K562 (cell line): ENCODE results near the gene TOM1L2. TPM values are rescaled to one million over a fixed set of nuclear protein-coding genes. Genes with fewer than 3 reads are reported as not detected.

Experiments
- ATAC-seq: fragments of 200-7000 bp; cut with Tn5 transposase; 3 replicates; pipeline ENCODE4 v1.9.1; 2020; ENCODE audit warnings: moderate library complexity
- BruUV-seq: library from RNA; stranded (reverse); fragments of 400-500 nt; replicated peaks from 2 replicates; lab custom pipeline; 2021; lab: Mats Ljungman, UMichigan
- CTCF ChIA-PET: fragments of 300-600 bp; formaldehyde crosslinking; extraction: SDS; loops from one replicate; lab custom pipeline; 2021; ENCODE audit warnings: low intra/inter-chr PET ratio; lab: Yijun Ruan, JAX
- POLR2A ChIA-PET: fragments of 300-600, 350-650 bp; sonication (Branson Sonifier 250); formaldehyde crosslinking; extraction: SDS; loops from one replicate; lab custom pipeline; 2021; ENCODE audit warnings: antibody characterized with exemption, inconsistent platforms; lab: Yijun Ruan, JAX
- DNase-seq, 4 experiments: peaks; one replicate each; pipeline versions ENCODE4 v3.0.0 to v3.0.0-alpha.2; 2011 to 2018; ENCODE audit warnings: low spot score in 3 of 4, mixed read lengths in 3 of 4; ENCODE audit errors: extremely low read depth in 1 of 4
- FAIRE-seq: peaks from 2 replicates; lab custom pipeline; 2011; peaks lifted over from hg19 to GRCh38; lab: Jason Lieb, UNC
- H2AFZ ChIP-seq: 2 replicates; pipeline ENCODE4 v1.6.0; 2011; ENCODE audit warnings: low read depth, low read length, control low read depth, inconsistent platforms
- H3K27ac ChIP-seq: fragments of 200-600 bp; 3 replicates; pipeline ENCODE4 v1.8.0; 2011; ENCODE audit warnings: low read depth, mild to moderate bottlenecking, control low read depth, inconsistent platforms, low read length, moderate library complexity, mixed read lengths; ENCODE audit errors: extremely low read depth
- H3K27me3 ChIP-seq, 2 experiments: fragments of 300-600 bp in 1 of 2; 2 replicates in 1 of 2; 3 replicates in 1 of 2; pipeline versions ENCODE4 v1.6.0 to v1.8.0; 2011; ENCODE audit warnings: inconsistent platforms in 2 of 2, low read length in 2 of 2, mild to moderate bottlenecking in 1 of 2, mixed read lengths in 1 of 2, moderate library complexity in 1 of 2; ENCODE audit not compliant: control insufficient read depth in 2 of 2, insufficient read depth in 2 of 2
- H3K36me3 ChIP-seq: fragments of 300-600 bp; 3 replicates; pipeline ENCODE4 v1.8.0; 2011; ENCODE audit warnings: mild to moderate bottlenecking, low read length, inconsistent platforms; ENCODE audit not compliant: control insufficient read depth, insufficient read depth
- H3K4me1 ChIP-seq, 2 experiments: fragments of 200-600 bp in 1 of 2; replicated peaks in 1 of 2; 2 replicates in 1 of 2; 3 replicates in 1 of 2; pipeline versions ENCODE4 v1.5.1 to v1.8.0; 2011; ENCODE audit warnings: inconsistent platforms in 2 of 2, low read length in 2 of 2, mild to moderate bottlenecking in 1 of 2, mixed read lengths in 1 of 2, moderate library complexity in 1 of 2; ENCODE audit not compliant: control insufficient read depth in 2 of 2, insufficient read depth in 2 of 2
- H3K4me2 ChIP-seq: 2 replicates; pipeline ENCODE4 v1.6.1; 2011; ENCODE audit warnings: low read length, control low read depth, inconsistent platforms, mixed read lengths; ENCODE audit not compliant: insufficient read depth
- H3K4me3 ChIP-seq: fragments of 200-600 bp; sonication (generic), shearing (Covaris generic); 2 replicates; pipeline ENCODE4 v1.5.1; 2016; ENCODE audit warnings: control low read depth, inconsistent platforms
- H3K79me2 ChIP-seq: fragments of 200-600 bp; 3 replicates; pipeline ENCODE4 v1.8.0; 2011; ENCODE audit warnings: low read length, inconsistent platforms; ENCODE audit not compliant: control insufficient read depth, insufficient read depth
- H3K9ac ChIP-seq, 2 experiments: 2 replicates each; pipeline versions ENCODE4 v1.6.0 to v1.6.1; 2011; ENCODE audit warnings: low read depth in 2 of 2, low read length in 2 of 2, control low read depth in 1 of 2, inconsistent platforms in 1 of 2, mild to moderate bottlenecking in 1 of 2, mixed read lengths in 1 of 2; ENCODE audit not compliant: insufficient read depth in 1 of 2
- H3K9me1 ChIP-seq: one replicate; pipeline ENCODE4 v1.6.0; 2011; ENCODE audit warnings: inconsistent platforms, mild to moderate bottlenecking, low read length, moderate library complexity; ENCODE audit not compliant: control insufficient read depth, insufficient read depth
- H3K9me3 ChIP-seq: replicated peaks from 2 replicates; pipeline ENCODE4 v1.5.1; 2011; ENCODE audit warnings: low read depth, low read length, inconsistent platforms; ENCODE audit not compliant: control insufficient read depth, insufficient read depth
- H4K20me1 ChIP-seq: replicated peaks from 2 replicates; pipeline ENCODE4 v1.6.1; 2011; ENCODE audit warnings: low read length, inconsistent platforms, mixed read lengths; ENCODE audit not compliant: control insufficient read depth, insufficient read depth
- ARID2 ChIP-seq: fragments of 450-650 bp; IDR thresholded peaks from 2 replicates; pipeline ENCODE4 v1.6.1; 2017; ENCODE audit warnings: antibody characterized with exemption, mild to moderate bottlenecking
- BRCA1 ChIP-seq, 2 experiments: fragments of 450-650 bp in 1 of 2; sonication (generic) in 1 of 2; formaldehyde crosslinking in 1 of 2; IDR thresholded peaks; 2 replicates each; pipeline versions ENCODE4 v1.5.0 to v1.6.1; 2017 to 2020; ENCODE audit warnings: mild to moderate bottlenecking in 1 of 2, missing genetic modification reagents in 1 of 2
- C11orf30 ChIP-seq: fragments of 450-650 bp; IDR thresholded peaks from 2 replicates; pipeline ENCODE4 v1.6.1; 2016; ENCODE audit warnings: low read depth, mild to moderate bottlenecking
- CHCHD3 ChIP-seq: fragments of 250-450 bp; sonication (Bioruptor Pico); IDR thresholded peaks from 2 replicates; pipeline ENCODE4 v2.1.2; 2022; ENCODE audit warnings: mild to moderate bottlenecking
- HLTF ChIP-seq: fragments of 450-650 bp; IDR thresholded peaks from 2 replicates; pipeline ENCODE4 v1.6.1; 2016
- NFRKB ChIP-seq: fragments of 450-650 bp; IDR thresholded peaks from 2 replicates; pipeline ENCODE4 v1.6.1; 2016; ENCODE audit warnings: low read depth
- OTX1 ChIP-seq: fragments of 450-650 bp; formaldehyde crosslinking; IDR thresholded peaks from 2 replicates; pipeline ENCODE4 v1.4.0; 2022; ENCODE audit warnings: mild to moderate bottlenecking
- PKNOX1 ChIP-seq: fragments of 450-650 bp; IDR thresholded peaks from 2 replicates; pipeline ENCODE4 v1.6.1; 2016
- PYGO2 ChIP-seq: fragments of 450-650 bp; IDR thresholded peaks from 2 replicates; pipeline ENCODE4 v1.6.1; 2016; ENCODE audit warnings: mild to moderate bottlenecking, missing genetic modification characterization, moderate library complexity, missing compliant biosample characterization
- RBFOX2 ChIP-seq: fragments of 200-400 bp; formaldehyde crosslinking; IDR thresholded peaks from 2 replicates; pipeline ENCODE4 v1.6.1; 2017; ENCODE audit warnings: low read depth, mild to moderate bottlenecking, low read length, moderate library complexity
- RFX1 ChIP-seq: fragments of 450-650 bp; IDR thresholded peaks from 2 replicates; pipeline ENCODE4 v1.6.1; 2016; ENCODE audit warnings: mild to moderate bottlenecking, moderate library complexity
- SMARCA4 ChIP-seq: fragments of 450-650 bp; IDR thresholded peaks from 2 replicates; pipeline ENCODE4 v1.6.1; 2016
- SREBF1 ChIP-seq: fragments of 150-350 bp; IDR thresholded peaks from 2 replicates; pipeline ENCODE4 v1.6.1; 2014; ENCODE audit warnings: antibody characterized with exemption, low read depth, low read length, borderline replicate concordance
- TCF3 ChIP-seq: sonication (generic); formaldehyde crosslinking; IDR thresholded peaks from 2 replicates; pipeline ENCODE4 v1.4.0; 2020; ENCODE audit warnings: mild to moderate bottlenecking, missing genetic modification reagents
- TRIM24 ChIP-seq, 2 experiments: fragments of 450-650 bp; IDR thresholded peaks; 2 replicates each; pipeline ENCODE4 v1.6.1; 2016
- ZNF133 ChIP-seq: fragments of 250-450 bp; sonication (Bioruptor Pico); IDR thresholded peaks from 2 replicates; pipeline ENCODE4 v1.4.0; 2020; ENCODE audit warnings: mild to moderate bottlenecking
- ZNF316 ChIP-seq: fragments of 450-650 bp; IDR thresholded peaks from 2 replicates; pipeline ENCODE4 v1.6.1; 2016
- ZNF518B ChIP-seq: fragments of 250-450 bp; sonication (Bioruptor Pico); IDR thresholded peaks from 2 replicates; pipeline ENCODE4 v1.5.0; 2021; ENCODE audit warnings: mild to moderate bottlenecking, moderate library complexity
- ZNF766 ChIP-seq: fragments of 200-800 bp; sonication (Bioruptor generic); conservative IDR thresholded peaks from 2 replicates; pipeline ENCODE4 v1.6.1; 2016; ENCODE audit warnings: missing genetic modification characterization, missing compliant biosample characterization
- ZNF79 ChIP-seq: fragments of 250-450 bp; sonication (Bioruptor Pico); IDR thresholded peaks from 2 replicates; pipeline ENCODE4 v1.4.0; 2020; ENCODE audit warnings: low read depth, mild to moderate bottlenecking, moderate library complexity
- ZSCAN32 ChIP-seq: fragments of 450-650 bp; formaldehyde crosslinking; IDR thresholded peaks from 2 replicates; pipeline ENCODE4 v1.4.0; 2020; ENCODE audit warnings: mild to moderate bottlenecking, moderate library complexity
- WGBS: fragments of 100-300 bp; shearing (Covaris generic); methylation state at CpG from one replicate; pipeline ENCODE4 v1.1.6; 2016; ENCODE audit warnings: low coverage, mixed read lengths; ENCODE audit not compliant: insufficient coverage; ENCODE audit errors: missing lambda C conversion rate; 5-methylcytosine and 5-hydroxymethylcytosine counted together
- in situ Hi-C: fragments of 300-500 bp; cut with MboI; formaldehyde crosslinking; loops from 4 replicates; pipeline ENCODE4 v1.15.0; 2018; ENCODE audit warnings: inconsistent platforms, mixed read lengths
- intact Hi-C: fragments of 100-400 bp; cut with micrococcal nuclease; formaldehyde crosslinking; loops from 2 replicates; pipeline ENCODE4 v1.14.2; 2022
- polyA plus RNA-seq, 8 experiments: library from polyadenylated mRNA; depleted of rRNA in 4 of 8; stranded (reverse) in 5 of 8; unstranded in 3 of 8; fragments of >200 nt; fragmentation: Nextera tagmentation in 2 of 8; fragmentation: Illumina TruSeq in 1 of 8; extraction: Ambion mirVana in 2 of 8; extraction: Trizol in 1 of 8; gene quantifications; 2 replicates each; pipeline versions ENCODE4 v1.2.1 to v1.2.3, GENCODE V29; 2011 to 2014; ENCODE audit warnings: inconsistent platforms in 1 of 8, missing spikeins in 1 of 8
- total RNA-seq, 7 experiments: library from RNA; depleted of rRNA in 6 of 7; stranded (reverse); fragments of >200 nt in 6 of 7; fragmentation: Illumina TruSeq in 2 of 7; extraction: Trizol in 2 of 7; gene quantifications; 2 replicates each; pipeline versions ENCODE4 v1.2.1 to v1.2.3, GENCODE V29; 2011 to 2021; ENCODE audit warnings: low replicate concordance in 1 of 7

TOM1L2 gene
- total and polyA plus RNA-seq, 9 of the 15 experiments (the other 6 are each of a cell fraction or from before 2014, with no cell fraction given) = 0.07 to 6.0 (median 2.5) TPM

DNA sequence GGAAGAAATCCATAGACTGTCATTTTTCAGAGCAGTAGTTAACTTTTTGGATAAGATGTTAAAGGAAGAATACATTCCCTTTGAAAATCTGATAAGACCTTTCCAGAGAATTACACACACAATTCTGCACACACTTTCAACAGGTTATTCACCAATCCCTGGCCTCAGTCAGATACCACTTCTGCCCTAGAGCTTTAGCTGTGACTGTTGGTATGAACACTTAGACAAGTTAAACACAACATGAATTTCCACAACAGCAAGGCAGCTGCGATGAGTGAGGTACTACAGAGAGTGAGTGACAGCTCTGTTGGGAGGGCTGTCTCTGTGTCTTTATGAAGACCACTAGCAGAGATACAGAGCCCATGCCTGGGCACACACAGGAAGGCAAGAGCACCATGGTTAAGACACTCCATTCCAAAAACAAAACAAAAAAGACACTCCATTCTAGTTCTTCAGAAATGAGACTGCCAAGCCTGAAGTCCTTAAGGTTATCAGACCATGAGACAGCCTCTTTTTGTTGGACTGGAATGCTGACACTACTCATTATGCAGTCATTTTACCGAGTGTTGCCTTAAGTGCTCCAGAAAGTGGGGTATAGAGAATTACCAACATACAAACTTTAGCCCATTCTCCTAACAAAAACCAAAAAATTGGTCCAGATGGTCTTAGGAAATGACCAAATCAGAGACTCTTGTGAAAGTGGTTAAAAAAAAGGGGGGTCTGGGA lies 42.4 kb downstream of the TOM1L2 start:
- Histone ChIP-seq H3K4me2 (no peak overlapping the region), H3K4me3 (no peak overlapping the region), H2AFZ (no peak overlapping the region), H3K27ac (no peak overlapping the region), H3K79me2 (no peaks in the 10 kb centered on the region), H3K9ac (no peak overlapping the region), H3K27me3 (no peaks in the 10 kb centered on the region), H3K9me1 (no peaks in the 10 kb centered on the region), H4K20me1 (no peaks in the 10 kb centered on the region), H3K36me3 (no peaks in the 10 kb centered on the region), H3K9me3 (no peaks in the 10 kb centered on the region), H3K4me1 (peaks cover 0 to 9% of the 10 kb centered on the region in 2 experiments; a peak in 3 of 5 replicates)
- ChIA-PET POLR2A (no interaction called here), CTCF (interaction anchor here (0.6 kb wide), 1 partner anchor 249 kb away, joined by 3 read pairs; the partner anchor contains the start of gene RAI1)
- DNase-seq (no peak), ATAC-seq (peak; percentile 37; the same call in 1 of the 3 replicates), FAIRE-seq (peak; percentile 63)
- intact Hi-C loops = no loop called here
- no TSS peak for BruUV-seq
- 27% methylated on average over 1 of the region's 2 CpGs for WGBS
- in situ Hi-C loops = no loop called here
- no peak for TF ChIP-seq PYGO2 (tag)
- TF ChIP-seq ZSCAN32 (CRISPR knock-in tag) = no peak
- TF ChIP-seq ZNF79 (CRISPR knock-in tag) = no peak
- TF ChIP-seq HLTF = no peak
- TF ChIP-seq CHCHD3 = no peak
- no peak for TF ChIP-seq TRIM24 (IDR thresholded peaks at IDR 0.05)
- no peak for TF ChIP-seq OTX1
- TF ChIP-seq ZNF133 = no peak
- TF ChIP-seq ZNF766 (CRISPR knock-in tag) = no peak
- TF ChIP-seq BRCA1 (IDR thresholded peaks at IDR 0.05) = no peak
- TF ChIP-seq BRCA1 (CRISPR knock-in tag; IDR thresholded peaks at IDR 0.05) = no peak
- TF ChIP-seq C11orf30 = peak; percentile 46; the same call in 1 of the 2 replicates
- TF ChIP-seq NFRKB = no peak
- peak; percentile 79 for TF ChIP-seq PKNOX1
- TF ChIP-seq TCF3 (CRISPR knock-in tag) = no peak
- TF ChIP-seq ARID2 = no peak
- TF ChIP-seq SREBF1 = no peak
- TF ChIP-seq SMARCA4 = no peak
- no peak for TF ChIP-seq RBFOX2
- TF ChIP-seq ZNF518B (CRISPR knock-in tag) = no peak
- TF ChIP-seq ZNF316 = peak; percentile 68
- TF ChIP-seq RFX1 = no peak
